HG03175 (cell line): ENCODE data around the gene CDH9.

Experiments used
- ATAC-seq: cut with Tn5 transposase; IDR thresholded peaks from one replicate; pipeline ENCODE4 v1.9.1; 2021; ENCODE audit warnings: mild to moderate bottlenecking, moderate library complexity; ENCODE audit not compliant: unreplicated experiment

Gene CDH9

GRCh38 chr5:26843677-26844076 is 194.7 kb downstream of the CDH9 start:
- ATAC-seq, result no peak

GRCh38 chr5:26833596-26833995 is 204.8 kb downstream of the CDH9 start:
- no peak for ATAC-seq
